Esophagus (tissue), 2 donors: Measurements from ENCODE around the gene SAP30BP. TPM values are rescaled to one million over a fixed set of nuclear protein-coding genes. Genes with fewer than 3 reads are reported as not detected.
A peak's percentile ranks its signal among the peaks of the same experiment; 100 is the strongest.

Experiments
- H3K27ac ChIP-seq, 2 donors: one replicate each; pipeline ENCODE4 v1.5.1; 2013; ENCODE audit warnings: low read depth in 2 of 2, mild to moderate bottlenecking in 2 of 2, inconsistent platforms in 1 of 2, low read length in 1 of 2, moderate library complexity in 1 of 2
- H3K27me3 ChIP-seq, 2 donors: one replicate each; pipeline ENCODE4 v1.6.1; 2013; ENCODE audit warnings: low read length in 2 of 2, control low read depth in 1 of 2, mild to moderate bottlenecking in 1 of 2; ENCODE audit not compliant: insufficient read depth in 2 of 2, control insufficient read depth in 1 of 2
- H3K36me3 ChIP-seq, 2 donors: one replicate each; pipeline ENCODE4 v1.6.1; 2013; ENCODE audit warnings: low read length in 1 of 2; ENCODE audit not compliant: control insufficient read depth in 2 of 2, insufficient read depth in 2 of 2
- H3K4me1 ChIP-seq, 2 donors: one replicate each; pipeline ENCODE4 v1.6.1; 2013; ENCODE audit warnings: low read length in 1 of 2; ENCODE audit not compliant: control insufficient read depth in 2 of 2, insufficient read depth in 2 of 2
- H3K4me3 ChIP-seq, 2 donors: one replicate each; pipeline ENCODE4 v1.5.1; 2013; ENCODE audit warnings: low read length in 2 of 2, mild to moderate bottlenecking in 2 of 2, low read depth in 1 of 2, moderate library complexity in 1 of 2
- H3K9me3 ChIP-seq, 2 donors: one replicate each; pipeline ENCODE4 v1.6.1; 2013; ENCODE audit warnings: mild to moderate bottlenecking in 2 of 2, low read depth in 1 of 2, low read length in 1 of 2, moderate library complexity in 1 of 2; ENCODE audit not compliant: control insufficient read depth in 2 of 2, insufficient read depth in 1 of 2
- WGBS, 2 donors: extraction: QIAGEN DNeasy Blood & Tissue Kit; methylation state at CpG; one replicate each; pipeline ENCODE4 v1.1.7; 2013; 5-methylcytosine and 5-hydroxymethylcytosine counted together
- polyA plus RNA-seq, 2 donors: library from polyadenylated mRNA; stranded (reverse); fragments of 200-250 nt; gene quantifications; one replicate each; pipeline ENCODE4 v1.2.3, GENCODE V29; 2013
- donor health status: healthy with polysubstance abuse.
- donor health status: Bipolar disorder and iron deficiency.

Gene SAP30BP
- polyA plus RNA-seq, 2 donors, result 63.4 to 68.4 TPM

DNA sequence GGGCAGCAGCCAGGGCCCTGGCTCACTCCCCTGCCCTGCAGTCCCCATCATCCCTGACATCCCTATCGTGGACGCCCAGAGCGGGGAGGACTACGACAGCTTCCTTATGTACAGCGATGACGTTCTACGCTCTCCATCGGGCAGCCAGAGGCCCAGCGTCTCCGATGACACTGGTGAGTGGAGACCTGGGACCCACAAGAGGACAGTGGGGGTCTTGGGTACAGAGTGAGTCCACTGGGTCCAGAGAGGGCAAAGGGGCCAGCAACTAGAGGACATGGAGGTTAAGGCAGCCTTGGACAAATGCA, 85.2 kb downstream of the SAP30BP start:
- Histone ChIP-seq H3K27ac (no peak overlapping the region), H3K36me3 (peaks cover 3 to 52% of the 10 kb centered on the region in 2 donors), H3K27me3 (no peaks in the 10 kb centered on the region), H3K4me3 (no peak overlapping the region), H3K4me1 (peaks cover 0 to 4% of the 10 kb centered on the region in 2 donors), H3K9me3 (no peaks in the 10 kb centered on the region)
- 92 to 94% methylated on average over 10 of the region's 10 CpGs for WGBS, 2 donors

DNA sequence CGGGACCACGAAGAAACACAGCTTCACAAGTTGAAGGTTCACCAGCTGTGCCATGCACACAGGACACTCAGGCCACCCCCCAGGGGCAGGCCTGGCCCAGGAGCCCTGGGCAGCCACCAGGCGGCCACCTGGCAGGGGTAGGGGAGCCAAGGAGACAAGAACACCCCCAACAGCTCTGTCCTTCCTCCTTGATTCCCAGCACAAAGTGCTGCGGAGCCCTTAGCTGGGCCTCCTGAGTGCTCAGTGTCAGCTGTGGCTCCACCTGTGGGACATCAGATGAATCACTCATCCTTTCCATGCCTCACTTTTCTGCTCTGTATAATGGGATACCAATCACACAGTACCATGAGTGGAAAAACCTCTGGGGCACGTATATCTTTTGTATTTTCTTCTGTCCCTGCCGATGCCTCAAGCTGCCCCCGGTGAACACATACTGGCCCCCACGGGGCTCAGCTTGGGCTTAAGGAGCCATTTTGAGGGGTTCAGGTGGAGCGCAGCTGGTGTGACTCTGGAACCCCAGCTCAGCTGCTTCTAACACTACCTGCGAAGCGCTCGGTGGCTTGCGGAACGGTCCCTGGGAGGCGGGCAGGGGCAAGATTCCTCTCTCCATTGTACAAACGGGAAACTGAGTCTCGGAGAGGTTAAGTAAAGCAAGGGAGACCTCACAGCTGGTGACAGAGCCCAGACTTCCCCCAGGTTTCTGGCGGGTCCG, 85.8 kb downstream of the SAP30BP start:
- Histone ChIP-seq H3K4me1 (peaks cover 0 to 4% of the 10 kb centered on the region in 2 donors), H3K27me3 (no peaks in the 10 kb centered on the region), H3K9me3 (no peaks in the 10 kb centered on the region), H3K27ac (no peak overlapping the region), H3K36me3 (peaks cover 3 to 58% of the 10 kb centered on the region in 2 donors), H3K4me3 (no peak overlapping the region)
- 73 to 76% methylated on average over 19 of the region's 19 CpGs for whole genome bisulfite sequencing, 2 donors

DNA sequence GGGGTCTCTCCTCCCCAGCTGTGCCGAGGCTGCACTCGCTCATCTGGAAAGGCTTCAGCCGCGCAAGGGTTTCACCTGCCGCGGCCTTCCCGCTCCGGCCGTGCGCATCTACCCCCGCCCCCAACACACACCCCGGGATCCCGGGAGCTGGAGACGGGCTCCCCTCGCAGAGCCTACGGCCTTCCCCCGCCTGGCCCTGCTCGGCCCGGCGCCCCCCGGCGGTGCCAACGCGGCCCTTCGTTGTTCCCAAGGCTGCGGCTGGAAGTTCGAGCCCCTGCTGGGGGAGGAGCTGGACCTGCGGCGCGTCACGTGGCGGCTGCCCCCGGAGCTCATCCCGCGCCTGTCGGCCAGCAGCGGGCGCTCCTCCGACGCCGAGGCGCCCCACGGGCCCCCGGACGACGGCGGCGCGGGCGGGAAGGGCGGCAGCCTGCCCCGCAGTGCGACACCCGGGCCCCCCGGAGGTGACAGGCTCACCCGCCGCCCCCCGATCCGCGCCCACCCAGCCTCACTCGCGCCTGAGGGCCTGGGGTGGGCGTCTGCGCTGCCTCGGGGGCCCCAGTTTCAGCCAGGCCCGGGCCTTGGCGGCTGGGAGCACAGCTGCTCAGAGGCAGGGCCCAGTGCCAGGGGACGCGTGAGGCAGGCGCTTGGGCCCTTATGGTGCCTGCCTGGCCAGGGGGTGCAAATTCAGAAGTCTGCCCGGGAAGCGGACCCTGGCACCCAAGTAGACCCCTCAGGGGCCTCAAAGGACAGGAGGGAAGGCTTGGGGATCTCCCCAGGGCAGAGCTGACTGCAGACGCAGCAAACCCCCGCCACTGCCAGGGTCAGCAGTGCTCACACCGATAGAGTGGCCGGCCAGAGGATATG, 86.6 kb downstream of the SAP30BP start:
- peaks cover 3 to 61% of the 10 kb centered on the region in 2 donors for H3K36me3 ChIP-seq
- 46 to 50% methylated on average over 43 to 76 of the region's 76 CpGs for WGBS, 2 donors
- no peak overlapping the region for H3K27ac ChIP-seq
- H3K27me3 ChIP-seq, result no peaks in the 10 kb centered on the region
- H3K9me3 ChIP-seq, result no peaks in the 10 kb centered on the region
- H3K4me1 ChIP-seq, result peaks cover 0 to 4% of the 10 kb centered on the region in 2 donors
- H3K4me3 ChIP-seq, result peak overlapping the region in 1 of 2 donors; percentile 24

DNA sequence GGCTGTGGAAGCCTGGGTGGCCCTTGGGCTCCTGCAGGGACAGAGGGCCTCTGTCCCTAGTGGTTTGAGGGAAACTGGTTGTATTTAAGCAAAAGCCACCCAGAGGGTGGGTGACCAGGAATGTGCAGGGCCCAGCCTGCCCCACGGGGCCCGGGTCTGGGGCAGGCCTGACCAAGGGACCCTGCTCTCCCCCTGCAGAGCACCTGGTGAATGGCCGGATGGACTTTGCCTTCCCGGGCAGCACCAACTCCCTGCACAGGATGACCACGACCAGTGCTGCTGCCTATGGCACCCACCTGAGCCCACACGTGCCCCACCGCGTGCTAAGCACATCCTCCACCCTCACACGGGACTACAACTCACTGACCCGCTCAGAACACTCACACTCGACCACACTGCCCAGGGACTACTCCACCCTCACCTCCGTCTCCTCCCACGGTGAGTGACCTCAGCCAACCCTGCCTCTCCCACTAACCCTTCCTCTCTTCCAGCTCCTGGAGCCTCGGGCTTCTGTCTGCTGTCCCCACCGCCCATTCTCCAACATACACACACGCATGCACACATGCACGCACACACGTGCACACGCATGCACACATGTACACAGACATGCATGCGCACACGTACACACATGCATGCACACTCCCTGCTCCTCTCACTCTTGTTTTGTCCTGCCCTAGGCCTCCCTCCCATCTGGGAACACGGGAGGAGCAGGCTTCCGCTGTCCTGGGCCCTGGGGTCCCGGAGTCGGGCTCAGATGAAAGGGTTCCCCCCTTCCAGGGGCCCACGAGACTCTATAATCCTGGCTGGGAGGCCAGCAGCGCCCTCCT, 87.5 kb downstream of the SAP30BP start:
- Histone ChIP-seq H3K4me1 (peaks cover 0 to 4% of the 10 kb centered on the region in 2 donors), H3K27me3 (no peaks in the 10 kb centered on the region), H3K9me3 (no peaks in the 10 kb centered on the region), H3K36me3 (peaks cover 0 to 59% of the 10 kb centered on the region in 2 donors), H3K27ac (no peak overlapping the region), H3K4me3 (no peak overlapping the region)
- 72 to 78% methylated on average over 26 to 27 of the region's 27 CpGs for WGBS, 2 donors

GRCh38 chr17:75755205-75755901, 88.2 kb downstream of the SAP30BP start:
- Histone ChIP-seq H3K36me3 (peaks cover 0 to 57% of the 10 kb centered on the region in 2 donors), H3K9me3 (no peaks in the 10 kb centered on the region), H3K4me3 (no peak overlapping the region), H3K4me1 (peaks cover 0 to 4% of the 10 kb centered on the region in 2 donors), H3K27me3 (no peaks in the 10 kb centered on the region), H3K27ac (no peak overlapping the region)
- WGBS, 2 donors, result 58 to 71% methylated on average over 20 of the region's 20 CpGs

- Histone ChIP-seq H3K4me1 (peaks cover 0 to 4% of the 10 kb centered on the region in 2 donors), H3K36me3 (peaks cover 0 to 51% of the 10 kb centered on the region in 2 donors), H3K27ac (no peak overlapping the region), H3K27me3 (no peaks in the 10 kb centered on the region), H3K4me3 (no peak overlapping the region), H3K9me3 (no peaks in the 10 kb centered on the region)
- WGBS, 2 donors, result 94 to 100% methylated on average over 2 of the region's 2 CpGs
These were observed 88.9 kb downstream of the SAP30BP start for GRCh38 chr17:75755990-75756389.

DNA sequence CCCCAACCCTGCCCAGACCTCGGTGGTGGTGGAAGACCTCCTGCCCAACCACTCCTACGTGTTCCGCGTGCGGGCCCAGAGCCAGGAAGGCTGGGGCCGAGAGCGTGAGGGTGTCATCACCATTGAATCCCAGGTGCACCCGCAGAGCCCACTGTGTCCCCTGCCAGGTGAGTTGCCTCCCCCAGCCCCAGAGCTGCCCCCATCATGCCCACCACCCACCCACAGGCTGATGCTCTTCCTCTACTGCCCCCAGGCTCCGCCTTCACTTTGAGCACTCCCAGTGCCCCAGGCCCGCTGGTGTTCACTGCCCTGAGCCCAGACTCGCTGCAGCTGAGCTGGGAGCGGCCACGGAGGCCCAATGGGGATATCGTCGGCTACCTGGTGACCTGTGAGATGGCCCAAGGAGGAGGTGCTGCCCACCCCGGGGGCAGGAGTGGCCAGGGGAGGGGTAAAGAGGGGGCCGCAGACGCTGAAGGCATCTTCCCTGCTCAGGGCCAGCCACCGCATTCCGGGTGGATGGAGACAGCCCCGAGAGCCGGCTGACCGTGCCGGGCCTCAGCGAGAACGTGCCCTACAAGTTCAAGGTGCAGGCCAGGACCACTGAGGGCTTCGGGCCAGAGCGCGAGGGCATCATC, 89.4 kb downstream of the SAP30BP start:
- no peak overlapping the region for H3K4me3 ChIP-seq
- H3K27me3 ChIP-seq, result no peaks in the 10 kb centered on the region
- peaks cover 0 to 50% of the 10 kb centered on the region in 2 donors for H3K36me3 ChIP-seq
- WGBS, 2 donors, result 83 to 87% methylated on average over 24 to 29 of the region's 29 CpGs
- H3K27ac ChIP-seq, result no peak overlapping the region
- peaks cover 0 to 4% of the 10 kb centered on the region in 2 donors for H3K4me1 ChIP-seq
- no peaks in the 10 kb centered on the region for H3K9me3 ChIP-seq

GRCh38 chr17:75757086-75757681, 90.0 kb downstream of the SAP30BP start:
- Histone ChIP-seq H3K9me3 (no peaks in the 10 kb centered on the region), H3K27me3 (no peaks in the 10 kb centered on the region), H3K27ac (no peak overlapping the region), H3K36me3 (peaks cover 0 to 45% of the 10 kb centered on the region in 2 donors), H3K4me1 (peaks cover 0 to 4% of the 10 kb centered on the region in 2 donors), H3K4me3 (no peak overlapping the region)
- 87 to 90% methylated on average over 21 of the region's 21 CpGs for WGBS, 2 donors
